Endothelial cell of hepatic sinusoid (primary cell): Measurements from ENCODE around the gene SMAD3.

Experiments
- in situ Hi-C: cut with HindIII; loops from 2 replicates; pipeline ENCODE4 v1.10.0; 2017; ENCODE audit warnings: low sequenced_read_pairs

SMAD3 gene

GRCh38 chr15:67033571-67034044 lies 31.8 kb upstream of the SMAD3 start:
- in situ Hi-C loops: no loop called here

DNA sequence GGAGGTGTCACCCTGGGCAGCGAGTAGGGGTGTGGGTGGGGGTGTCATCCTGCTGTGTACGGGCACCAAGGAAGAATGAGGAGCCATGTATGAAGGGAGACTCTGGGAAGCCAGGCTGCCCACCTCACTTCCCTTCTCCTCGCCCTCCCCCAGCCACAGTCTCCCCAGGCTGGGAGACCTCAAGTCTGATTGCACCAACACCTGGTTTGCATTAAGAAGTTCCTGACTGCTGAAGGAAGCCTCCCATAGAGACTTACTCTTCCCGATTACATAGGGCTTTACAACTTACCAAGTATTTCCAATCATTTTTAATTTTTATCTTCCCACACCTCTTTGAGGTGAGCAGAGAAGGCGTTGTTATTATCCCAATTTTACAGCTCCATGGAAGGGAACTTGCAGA lies 29.5 kb upstream of the SMAD3 start:
- in situ Hi-C loops: loop anchor here (5.0 kb wide), 1 partner anchor 94 kb away; no protein-coding TSS in a partner anchor

DNA sequence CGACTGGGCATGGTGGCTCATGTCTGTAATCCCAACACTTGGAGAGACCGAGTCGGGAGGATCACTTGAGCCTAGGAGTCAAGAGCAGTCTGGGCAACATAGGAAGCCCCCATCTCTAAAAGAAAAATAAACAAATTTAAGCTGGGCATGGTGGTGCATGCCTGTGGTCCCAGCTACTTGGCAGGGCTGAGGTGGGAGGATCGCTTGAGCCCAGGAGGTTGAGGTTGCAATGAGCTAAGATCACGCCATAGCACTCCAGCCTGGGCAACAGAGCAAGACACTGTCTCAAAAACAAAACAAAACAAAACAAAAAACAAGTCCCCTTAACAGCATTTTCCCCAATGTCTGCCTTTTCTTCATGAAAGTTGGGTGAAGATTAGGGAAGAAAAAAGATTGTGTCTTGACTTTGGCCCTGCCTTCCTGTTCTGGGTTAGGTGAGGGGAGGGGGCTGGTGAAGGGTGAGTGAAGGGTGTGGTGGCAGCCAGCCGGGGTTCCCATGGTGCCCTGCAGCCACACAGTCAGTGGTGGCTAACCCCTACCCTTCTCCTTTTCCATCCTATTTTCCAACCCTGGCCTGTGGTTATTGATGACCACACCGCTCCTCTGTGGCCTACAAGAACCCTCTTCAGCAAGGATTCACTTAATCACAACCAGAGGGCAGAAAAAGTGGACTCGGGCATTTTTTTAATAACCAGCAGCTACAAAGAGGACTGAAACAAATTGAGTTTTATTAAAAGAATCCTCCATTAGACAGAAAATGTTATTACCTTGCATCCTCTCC lies 28.4 kb upstream of the SMAD3 start:
- in situ Hi-C loops: loop anchor here (5.0 kb wide), 1 partner anchor 95 kb away; no protein-coding TSS in a partner anchor

DNA sequence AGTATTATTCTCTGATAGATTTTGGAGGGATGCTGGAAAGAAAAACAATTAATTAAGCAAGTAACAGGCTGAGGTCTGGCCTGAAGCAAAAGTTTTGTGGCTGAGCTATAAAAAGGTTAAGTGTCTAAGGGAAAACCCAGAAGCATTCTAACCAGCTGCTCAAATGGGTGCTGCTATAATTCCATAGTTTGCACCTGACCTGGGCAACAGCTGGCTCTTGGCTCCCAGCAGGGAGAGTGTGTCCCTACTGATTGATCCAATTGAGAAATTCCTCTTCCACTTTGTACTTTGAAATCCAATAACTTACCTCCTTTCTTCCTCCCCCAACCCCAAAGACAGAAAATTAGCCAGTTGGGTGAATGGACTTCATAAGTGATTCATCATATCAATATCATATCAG lies 27.7 kb upstream of the SMAD3 start:
- in situ Hi-C loops: loop anchor here (5.0 kb wide), 1 partner anchor 95 kb away; no protein-coding TSS in a partner anchor

- in situ Hi-C loops: loop anchor here (5.0 kb wide), 1 partner anchor 96 kb away; no protein-coding TSS in a partner anchor
These were observed 26.7 kb upstream of the SMAD3 start for GRCh38 chr15:67038736-67039135.

GRCh38 chr15:67039384-67040075 lies 25.9 kb upstream of the SMAD3 start:
- in situ Hi-C loops: loop anchor here (5.0 kb wide), 1 partner anchor 97 kb away; no protein-coding TSS in a partner anchor

DNA sequence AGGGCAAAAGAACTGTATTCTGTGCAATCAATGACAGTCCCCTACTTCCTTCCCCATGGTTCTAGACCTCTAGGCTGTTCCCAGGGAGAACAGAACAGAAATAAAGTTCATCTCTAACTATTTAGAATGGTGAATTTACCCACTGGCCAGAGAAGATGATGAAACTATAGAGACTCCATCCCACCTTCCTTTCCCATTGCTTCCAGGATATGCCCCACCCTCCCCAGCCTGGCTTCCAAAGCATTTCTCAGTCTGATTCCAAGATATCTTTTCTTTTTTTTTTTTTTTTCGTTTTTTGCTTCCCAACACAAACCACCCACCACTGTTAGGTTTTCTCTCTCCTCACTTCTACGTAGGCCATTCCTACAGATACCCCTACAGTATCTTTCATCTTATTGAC lies 25.1 kb upstream of the SMAD3 start:
- in situ Hi-C loops: no loop called here

- in situ Hi-C loops: no loop called here
These were observed 22.8 kb upstream of the SMAD3 start for GRCh38 chr15:67042551-67043142.

DNA sequence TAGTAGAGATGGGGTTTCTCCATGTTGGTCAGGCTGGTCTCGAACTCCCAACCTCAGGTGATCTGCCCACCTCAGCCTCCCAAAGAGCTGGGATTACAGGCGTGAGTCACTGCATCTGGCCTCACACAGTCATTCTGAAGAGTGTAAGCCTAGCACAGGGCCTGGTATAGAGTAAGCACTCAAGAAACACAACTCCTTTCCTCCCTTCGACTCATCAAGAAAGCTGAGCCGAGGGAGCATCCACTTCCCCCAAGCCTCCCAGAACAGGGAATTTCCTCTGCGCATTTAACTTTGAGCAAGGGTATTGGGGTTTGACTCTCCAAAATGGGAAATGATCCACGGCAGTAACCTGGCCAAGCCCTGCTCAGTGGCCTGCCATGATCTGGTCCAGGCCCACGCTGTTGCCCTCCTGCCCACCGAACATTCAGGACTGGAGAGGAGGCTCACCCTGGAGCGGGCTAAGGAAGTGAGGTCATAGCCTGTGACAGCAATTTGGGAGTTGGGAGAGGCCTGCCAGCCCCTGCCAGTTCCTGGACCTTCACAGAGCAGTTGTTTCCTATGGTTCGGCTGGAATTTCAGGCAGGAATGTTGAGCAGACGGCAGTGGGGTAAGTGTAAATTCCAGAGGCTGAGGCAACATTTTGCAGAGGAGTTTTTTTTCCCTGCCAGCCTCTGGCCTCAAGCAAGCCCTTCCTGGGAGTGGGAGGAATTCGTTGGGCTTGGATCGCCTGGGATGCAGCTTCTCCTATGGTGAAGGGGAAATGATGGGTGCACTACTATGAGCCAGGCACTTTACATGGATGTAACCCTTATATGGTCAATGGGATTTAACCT lies 21.2 kb upstream of the SMAD3 start:
- in situ Hi-C loops: no loop called here

DNA sequence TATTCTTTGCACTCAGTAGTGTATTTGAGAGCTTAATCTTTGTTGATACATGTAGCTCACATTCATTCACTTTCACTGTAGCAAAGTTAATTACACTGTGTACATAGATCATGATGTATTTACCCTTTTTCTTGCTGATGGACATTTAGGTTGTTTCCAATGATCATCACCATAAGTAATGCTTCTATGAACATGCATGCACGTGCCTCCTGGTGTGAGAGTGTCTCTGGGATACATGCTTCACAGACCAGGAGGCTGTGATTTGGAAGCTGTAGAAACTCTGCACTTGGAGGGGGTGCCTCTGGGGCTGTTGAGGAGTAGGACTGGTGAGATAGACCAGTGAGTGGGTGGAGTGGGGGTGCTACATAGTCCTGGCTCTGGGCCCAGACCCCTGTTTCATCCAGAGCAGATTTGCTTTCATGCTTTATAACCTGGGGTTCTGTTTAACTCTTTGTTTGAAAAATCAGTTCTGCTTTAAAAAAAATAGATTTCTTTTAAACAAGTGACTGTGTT lies 18.2 kb upstream of the SMAD3 start:
- in situ Hi-C loops: no loop called here

DNA sequence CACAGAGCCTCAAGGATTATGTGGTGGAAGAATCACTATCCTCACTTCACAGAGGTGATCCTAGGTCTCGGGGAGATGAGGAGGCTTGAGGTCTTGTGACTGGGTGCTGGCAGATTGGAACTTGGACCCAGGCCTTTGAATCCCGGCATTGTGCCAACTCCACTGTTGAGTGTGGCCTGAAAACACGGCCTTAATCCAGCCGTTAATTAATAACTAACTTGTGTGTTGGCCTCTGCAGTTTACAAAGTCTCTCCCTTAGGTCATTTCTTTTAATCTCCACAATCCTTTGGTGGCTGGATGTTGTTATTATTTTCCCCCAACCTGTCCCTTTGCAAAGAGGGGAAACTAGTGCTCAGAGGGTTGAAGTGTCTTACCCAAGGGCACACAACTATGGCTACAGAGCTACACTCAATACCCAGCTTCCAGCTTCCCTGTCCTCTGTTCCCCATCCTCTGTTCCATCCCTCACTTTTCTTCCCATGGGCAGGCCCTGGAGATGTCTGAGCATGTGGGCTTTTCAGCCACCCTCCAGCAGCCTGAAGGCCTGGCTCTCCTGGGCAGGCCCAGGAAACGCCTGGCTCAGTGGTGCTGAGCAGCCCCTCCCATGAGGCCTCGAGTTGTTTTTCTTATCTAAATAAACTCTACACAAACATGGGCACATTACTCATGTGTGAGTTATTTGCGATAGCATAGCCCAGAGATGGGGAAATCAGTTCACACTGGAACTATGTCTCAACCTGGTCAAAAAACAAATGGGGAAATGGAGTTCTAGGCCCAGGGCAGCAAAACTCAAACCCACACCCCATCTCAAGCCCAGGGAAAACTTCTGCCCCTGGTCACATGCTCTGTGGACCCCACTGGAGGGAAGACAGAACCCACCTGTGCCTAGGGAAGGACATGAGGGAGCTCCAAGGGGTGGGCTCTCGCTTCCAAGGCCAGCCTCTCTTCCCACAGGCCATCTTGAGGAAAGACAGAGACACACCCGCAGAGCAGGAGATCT lies 16.8 kb upstream of the SMAD3 start:
- in situ Hi-C loops: no loop called here

GRCh38 chr15:67049351-67050044 lies 15.9 kb upstream of the SMAD3 start:
- in situ Hi-C loops: no loop called here

DNA sequence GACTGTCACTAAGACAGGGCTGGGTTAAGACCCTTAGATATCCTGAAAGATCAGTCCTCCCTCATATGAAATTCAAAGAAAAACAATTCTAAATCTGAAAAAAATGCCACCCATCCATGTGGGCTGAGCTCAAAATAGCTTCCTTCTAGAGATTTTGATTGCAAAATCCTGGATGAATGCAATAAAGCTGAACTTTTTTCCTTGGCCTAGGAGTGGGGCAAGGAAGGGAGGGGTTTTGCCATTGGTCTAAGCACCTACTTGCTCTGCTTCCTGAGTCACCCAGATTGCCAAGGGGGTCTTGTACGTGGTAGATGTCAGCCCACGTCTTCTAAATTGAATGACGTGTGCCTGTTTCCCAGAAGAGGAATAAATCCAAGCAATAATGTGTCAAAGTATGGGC lies 15.3 kb upstream of the SMAD3 start:
- in situ Hi-C loops: no loop called here

DNA sequence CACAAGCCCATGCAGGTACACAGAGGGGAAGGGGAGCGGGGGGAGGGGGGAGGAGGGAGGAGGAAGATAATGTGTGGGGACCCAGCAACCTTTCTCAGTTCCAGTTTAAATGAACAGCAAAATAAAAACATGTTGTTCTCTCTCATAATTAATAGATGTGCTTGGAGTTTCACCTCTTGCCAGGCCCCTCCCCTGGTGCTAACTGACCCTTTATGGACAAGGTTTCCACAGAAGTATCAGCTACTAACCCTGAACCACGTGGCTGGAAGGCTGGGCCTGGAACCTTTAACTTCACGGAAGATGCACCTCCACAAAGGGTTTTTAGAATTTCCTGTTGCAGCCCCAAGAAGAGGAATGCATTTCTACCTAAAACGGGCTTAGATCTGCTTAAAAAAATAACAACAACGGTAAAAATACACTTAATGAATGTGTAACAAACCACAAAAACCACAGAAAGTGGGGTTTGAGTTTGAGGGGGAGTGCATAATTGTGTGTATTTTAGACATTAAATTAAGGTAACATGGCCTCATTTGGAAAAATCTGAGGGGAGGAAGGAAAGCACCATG lies 14.8 kb upstream of the SMAD3 start:
- in situ Hi-C loops: no loop called here

DNA sequence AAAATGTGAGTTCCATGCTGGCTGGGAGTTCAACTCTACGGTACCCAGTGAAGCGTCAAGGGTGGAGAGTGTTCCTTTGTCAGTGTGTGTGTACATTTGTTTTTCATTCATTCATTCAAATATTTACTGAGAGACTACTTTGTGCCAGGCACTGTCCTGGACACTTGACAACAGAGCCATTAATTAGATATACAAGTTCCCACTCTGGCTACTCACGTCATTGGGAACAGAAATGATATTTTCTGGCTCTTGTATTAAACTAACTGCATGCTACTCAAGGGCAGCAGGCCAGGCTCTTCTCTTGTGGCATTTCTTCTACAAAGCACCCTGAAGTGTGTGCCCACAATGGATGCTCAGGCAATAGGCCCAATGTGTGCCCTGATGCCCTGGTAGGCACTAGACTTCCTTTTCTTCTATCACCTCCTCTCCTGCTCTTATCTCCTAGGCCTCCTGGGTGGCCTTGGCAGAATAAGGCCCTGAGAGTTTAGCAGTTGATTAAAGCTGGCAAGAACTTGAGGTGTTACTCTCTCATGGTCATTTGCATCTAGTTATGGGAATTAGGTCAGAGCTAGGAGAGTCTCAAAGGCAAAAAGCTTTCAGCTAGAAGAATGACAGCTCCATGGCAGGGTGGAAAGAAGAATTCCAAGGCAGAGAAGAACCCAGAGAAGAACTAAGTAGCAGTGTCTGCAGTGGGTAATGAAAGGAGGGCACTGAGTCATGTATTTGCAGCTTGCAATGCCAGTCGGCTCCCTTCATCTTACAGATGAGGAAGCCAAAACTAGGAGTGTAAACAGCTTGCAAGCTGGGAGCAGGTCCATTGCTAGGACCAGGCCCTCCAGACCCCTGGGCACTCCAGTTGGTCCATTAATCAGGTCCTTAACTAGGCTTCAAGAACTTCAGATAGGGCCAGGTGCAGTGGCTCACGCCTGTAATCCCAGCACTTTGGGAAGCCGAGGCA lies 14.0 kb upstream of the SMAD3 start:
- in situ Hi-C loops: no loop called here

DNA sequence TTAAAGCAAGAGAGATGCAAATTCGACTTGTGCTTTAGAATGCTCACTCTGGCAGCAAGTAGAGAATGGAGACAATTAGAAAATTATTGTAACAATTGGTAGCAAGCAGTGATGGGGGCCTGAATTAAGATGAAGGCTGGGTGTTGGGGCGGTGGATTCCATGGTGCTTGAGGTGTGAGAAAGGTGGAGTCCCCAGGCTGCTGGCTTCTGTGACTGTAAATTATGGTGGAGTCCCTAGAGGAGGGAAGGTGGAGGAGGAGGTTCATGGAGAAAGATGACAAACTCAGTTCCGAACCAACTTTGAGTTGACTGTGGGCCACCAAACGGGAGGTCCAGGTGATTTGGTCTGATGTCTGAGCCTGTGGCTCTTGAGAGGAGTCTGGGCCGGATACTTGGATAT lies 10.7 kb upstream of the SMAD3 start:
- in situ Hi-C loops: no loop called here

GRCh38 chr15:67059127-67059553 lies 6.3 kb upstream of the SMAD3 start:
- in situ Hi-C loops: no loop called here
